HG02610 (cell line): ENCODE data around the gene NXPH4.

Experiments
- ATAC-seq: cut with Tn5 transposase; IDR thresholded peaks from one replicate; pipeline ENCODE4 v1.9.1; 2021; ENCODE audit warnings: mild to moderate bottlenecking, moderate library complexity; ENCODE audit not compliant: unreplicated experiment

NXPH4 gene

GRCh38 chr12:57203201-57203600 lies 13.4 kb upstream of the NXPH4 start:
- ATAC-seq: no peak

GRCh38 chr12:57203791-57204190 lies 12.8 kb upstream of the NXPH4 start:
- ATAC-seq: no peak

GRCh38 chr12:57204454-57204853 lies 12.1 kb upstream of the NXPH4 start:
- no peak for ATAC-seq

- no peak for ATAC-seq
Measured at GRCh38 chr12:57205186-57205585, 11.4 kb upstream of the NXPH4 start.

- no peak for ATAC-seq
Measured at GRCh38 chr12:57205931-57206330, 10.7 kb upstream of the NXPH4 start.

- ATAC-seq: no peak
Measured at GRCh38 chr12:57207731-57208630, 8.6 kb upstream of the NXPH4 start.

- no peak for ATAC-seq
Measured at GRCh38 chr12:57208631-57209282, 7.8 kb upstream of the NXPH4 start.

- no peak for ATAC-seq
Measured at GRCh38 chr12:57209916-57210315, 6.7 kb upstream of the NXPH4 start.

- no peak for ATAC-seq
Measured at GRCh38 chr12:57210461-57210860, 6.1 kb upstream of the NXPH4 start.

GRCh38 chr12:57210926-57211692 lies 5.5 kb upstream of the NXPH4 start:
- no peak for ATAC-seq

GRCh38 chr12:57211791-57212700 lies 4.5 kb upstream of the NXPH4 start:
- ATAC-seq: no peak

GRCh38 chr12:57212701-57213057 lies 3.9 kb upstream of the NXPH4 start:
- ATAC-seq: no peak

GRCh38 chr12:57213058-57213715 lies 3.4 kb upstream of the NXPH4 start:
- ATAC-seq: peak; percentile 38

- no peak for ATAC-seq
Measured at GRCh38 chr12:57213763-57214397, 2.7 kb upstream of the NXPH4 start.

- peak; percentile 39 for ATAC-seq
Measured at GRCh38 chr12:57214398-57214781, 2.2 kb upstream of the NXPH4 start.

- ATAC-seq: no peak
Measured at GRCh38 chr12:57215065-57215464, 1.5 kb upstream of the NXPH4 start.

- peak; percentile 58 for ATAC-seq
Measured at GRCh38 chr12:57215668-57216013, 953 bp upstream of the NXPH4 start.

GRCh38 chr12:57216921-57217879 lies 606 bp downstream of the NXPH4 start:
- ATAC-seq: no peak
